HG03571 (cell line): ENCODE measurements around the gene BHMT.

Source experiments
- ATAC-seq: cut with Tn5 transposase; IDR thresholded peaks from one replicate; pipeline ENCODE4 v1.9.1; 2021; ENCODE audit not compliant: unreplicated experiment

BHMT gene

GRCh38 chr5:79111387-79111959, at the start of gene BHMT:
Gene BHMT, plus strand, starts transcription at chr5:79111809. Its CDS starts 77 bp downstream, at chr5:79111886.
- no peak for ATAC-seq

GRCh38 chr5:79062436-79062835, 49.2 kb upstream of the BHMT start:
- ATAC-seq = no peak

GRCh38 chr5:79069488-79070349, 41.9 kb upstream of the BHMT start, which contains the start of the genes BHMT2 and DMGDH:
Gene BHMT2, plus strand, starts transcription at chr5:79069767. Its CDS starts 16 bp downstream, at chr5:79069783.
Gene DMGDH, minus strand, starts transcription at chr5:79069674. Its CDS starts 54 bp downstream, at chr5:79069620.
- ATAC-seq = no peak

- no peak for ATAC-seq
Measured at GRCh38 chr5:79070350-79070667, 41.3 kb upstream of the BHMT start.

GRCh38 chr5:79074641-79075040, 37.0 kb upstream of the BHMT start:
- no peak for ATAC-seq

GRCh38 chr5:79075646-79076426, 35.8 kb upstream of the BHMT start:
- ATAC-seq = no peak

GRCh38 chr5:79076819-79077218, 34.8 kb upstream of the BHMT start:
- no peak for ATAC-seq

GRCh38 chr5:79077680-79078365, 33.8 kb upstream of the BHMT start:
- no peak for ATAC-seq

GRCh38 chr5:79080804-79081203, 30.8 kb upstream of the BHMT start:
- no peak for ATAC-seq

GRCh38 chr5:79081779-79082178, 29.8 kb upstream of the BHMT start:
- no peak for ATAC-seq

- ATAC-seq = no peak
Measured at GRCh38 chr5:79086116-79086515, 25.5 kb upstream of the BHMT start.

GRCh38 chr5:79088507-79088906, 23.1 kb upstream of the BHMT start:
- no peak for ATAC-seq

- ATAC-seq = no peak
Measured at GRCh38 chr5:79091064-79091463, 20.5 kb upstream of the BHMT start.

GRCh38 chr5:79093762-79094161, 17.8 kb upstream of the BHMT start:
- no peak for ATAC-seq

- ATAC-seq = no peak
Measured at GRCh38 chr5:79105868-79106267, 5.7 kb upstream of the BHMT start.

- no peak for ATAC-seq
Measured at GRCh38 chr5:79107020-79107796, 4.4 kb upstream of the BHMT start.

GRCh38 chr5:79108086-79108485, 3.5 kb upstream of the BHMT start:
- no peak for ATAC-seq

- ATAC-seq = no peak
Measured at GRCh38 chr5:79108792-79109191, 2.8 kb upstream of the BHMT start.

- ATAC-seq = no peak
Measured at GRCh38 chr5:79109527-79110492, 1.8 kb upstream of the BHMT start.
